Motor neuron (in vitro differentiated cells): ENCODE results near the gene FOXO4. TPM values are rescaled to one million over a fixed set of nuclear protein-coding genes. Genes with fewer than 3 reads are reported as not detected.
A peak's percentile ranks its signal among the peaks of the same experiment; 100 is the strongest.

Experiments used
- ATAC-seq, 8 experiments: fragments of 200-7000 bp; cut with Tn5 transposase; replicated peaks in 6 of 8; 2 replicates each; pipeline ENCODE4 v1.8.0; 2021; ENCODE audit warnings: mild to moderate bottlenecking in 8 of 8, moderate library complexity in 8 of 8
- H3K27ac ChIP-seq, 2 donors: fragments of 250-450 bp; sonication (Bioruptor Pico); 2 replicates each; pipeline ENCODE4 v1.9.0; 2021; ENCODE audit warnings: antibody characterized with exemption in 2 of 2, mild to moderate bottlenecking in 2 of 2, moderate library complexity in 1 of 2
- H3K4me1 ChIP-seq, 2 donors: fragments of 250-450 bp; sonication (Bioruptor Pico); replicated peaks in 1 of 2; 2 replicates each; pipeline ENCODE4 v1.6.1; 2021; ENCODE audit warnings: antibody characterized with exemption in 2 of 2, mild to moderate bottlenecking in 2 of 2, moderate library complexity in 1 of 2
- H3K4me3 ChIP-seq, 5 donors: fragments of 250-450 bp; sonication (Bioruptor Pico); 2 replicates each; pipeline ENCODE4 v1.9.0; 2021; ENCODE audit warnings: antibody characterized with exemption in 5 of 5, mild to moderate bottlenecking in 5 of 5, moderate library complexity in 4 of 5
- WGBS, 10 experiments: fragments of 450-650 bp; shearing (Covaris generic); methylation state at CpG; one replicate each; pipeline ENCODE4 v1.0.0; 2022; 5-methylcytosine and 5-hydroxymethylcytosine counted together
- in situ Hi-C, 9 experiments: fragments of 400-800 bp; cut with MboI; loops; one replicate each; pipeline ENCODE4 v1.15.0; 2021; ENCODE audit warnings: low sequenced_read_pairs in 9 of 9, low pct_unique_long_range_greater_than_20kb in 2 of 9; ENCODE audit not compliant: unreplicated experiment in 9 of 9
- total RNA-seq, 8 experiments: library from RNA; unstranded; fragments of 300-600 nt; gene quantifications; 2 replicates each; pipeline versions ENCODE4 v1.2.3 to v1.2.4, GENCODE V29; 2022

FOXO4 gene
- total RNA-seq, 8 experiments from 2014 or later, result 2.8 to 11.9 (median 5.1) TPM

DNA sequence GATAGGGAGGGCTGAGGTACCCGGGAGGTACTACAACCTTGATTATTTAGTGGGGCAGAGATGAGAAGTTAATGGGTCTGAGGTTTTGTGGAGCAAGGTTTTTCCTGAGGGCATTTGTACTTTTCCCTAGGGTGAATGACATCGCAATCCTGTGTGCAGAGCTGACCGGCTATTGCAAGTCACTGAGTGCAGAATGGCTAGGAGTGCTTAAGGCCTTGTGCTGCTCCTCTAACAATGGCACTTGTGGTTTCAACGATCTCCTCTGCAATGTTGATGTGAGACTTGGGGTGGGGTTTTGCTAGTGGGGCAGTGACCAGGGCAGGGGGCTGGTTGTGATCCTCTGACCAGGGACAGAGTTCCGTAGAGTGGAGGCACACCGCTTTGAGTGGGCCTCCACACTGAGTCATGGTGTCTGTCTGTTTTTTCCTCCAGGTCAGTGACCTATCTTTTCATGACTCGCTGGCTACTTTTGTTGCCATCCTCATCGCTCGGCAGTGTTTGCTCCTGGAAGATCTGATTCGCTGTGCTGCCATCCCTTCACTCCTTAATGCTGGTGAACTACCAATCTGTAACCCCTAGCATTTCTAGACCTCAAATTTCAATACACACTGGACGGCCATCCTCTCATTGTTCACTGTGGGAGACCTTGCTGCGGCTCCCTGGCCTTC, 32.6 kb downstream of the FOXO4 start:
- WGBS, 10 experiments, result 17 to 90% (median 65%) methylated on average over 2 to 9 of the region's 12 CpGs; no CpG with 5 or more reads in 5 of the 10 experiments
- Histone ChIP-seq H3K27ac (no peak overlapping the region), H3K4me3 (no peak overlapping the region), H3K4me1 (no peaks in the 10 kb centered on the region)
- in situ Hi-C loops, result loop anchor here in 1 of 9 experiments (25.0 kb wide), 1 partner anchor 141 kb away; no protein-coding TSS in a partner anchor
- ATAC-seq, result no peak

- peak; percentile 58 to 90 (median 80) for ATAC-seq
- 15 to 100% (median 79%) methylated on average over 1 to 6 of the region's 18 CpGs; no CpG with 5 or more reads in 4 of the 10 experiments for WGBS, 10 experiments
- Histone ChIP-seq H3K4me1 (no peaks in the 10 kb centered on the region), H3K27ac (no peak overlapping the region), H3K4me3 (no peak overlapping the region)
- in situ Hi-C loops, result loop anchor here in 1 of 9 experiments (25.0 kb wide), 1 partner anchor 142 kb away; no protein-coding TSS in a partner anchor
These were observed 33.5 kb downstream of the FOXO4 start for GRCh38 chrX:71128915-71129765.

DNA sequence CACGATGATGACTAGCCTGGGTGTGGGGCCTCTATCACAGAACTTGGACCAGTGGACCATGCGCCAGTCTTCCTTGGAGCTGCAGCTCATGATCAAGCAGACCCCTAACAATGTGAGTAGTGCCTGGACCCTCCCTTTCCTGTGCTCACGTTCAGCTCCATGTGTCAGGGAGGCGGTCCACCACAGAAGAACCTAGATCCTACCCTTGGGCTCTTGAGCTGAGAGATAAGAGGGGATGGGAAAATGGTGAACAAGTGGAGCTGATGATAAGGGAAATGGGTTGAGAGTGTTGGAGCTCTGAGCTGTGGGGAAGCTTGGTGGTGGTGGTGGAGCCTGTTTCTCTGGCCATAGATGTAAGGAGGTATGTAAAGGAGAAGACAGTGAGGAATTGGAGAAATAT, 35.9 kb downstream of the FOXO4 start:
- in situ Hi-C loops, result loop anchor here in 1 of 9 experiments (25.0 kb wide), 1 partner anchor 144 kb away; no protein-coding TSS in a partner anchor
- Histone ChIP-seq H3K27ac (no peak overlapping the region), H3K4me3 (no peak overlapping the region), H3K4me1 (no peaks in the 10 kb centered on the region)
- no peak for ATAC-seq
- 64 to 100% methylated on average over 2 to 3 of the region's 4 CpGs; no CpG with 5 or more reads in 8 of the 10 experiments for WGBS, 10 experiments

GRCh38 chrX:71140440-71140839, 44.8 kb downstream of the FOXO4 start:
- in situ Hi-C loops, result loop anchor here in 1 of 9 experiments (25.0 kb wide), 1 partner anchor 153 kb away; no protein-coding TSS in a partner anchor
- no peak overlapping the region for H3K4me3 ChIP-seq
- H3K27ac ChIP-seq, result no peak overlapping the region
- no peak for ATAC-seq
- H3K4me1 ChIP-seq, result peaks cover 0 to 5% of the 10 kb centered on the region in 2 donors
- 63% methylated on average over 6 of the region's 6 CpGs; no CpG with 5 or more reads in 9 of the 10 experiments for WGBS, 10 experiments

DNA sequence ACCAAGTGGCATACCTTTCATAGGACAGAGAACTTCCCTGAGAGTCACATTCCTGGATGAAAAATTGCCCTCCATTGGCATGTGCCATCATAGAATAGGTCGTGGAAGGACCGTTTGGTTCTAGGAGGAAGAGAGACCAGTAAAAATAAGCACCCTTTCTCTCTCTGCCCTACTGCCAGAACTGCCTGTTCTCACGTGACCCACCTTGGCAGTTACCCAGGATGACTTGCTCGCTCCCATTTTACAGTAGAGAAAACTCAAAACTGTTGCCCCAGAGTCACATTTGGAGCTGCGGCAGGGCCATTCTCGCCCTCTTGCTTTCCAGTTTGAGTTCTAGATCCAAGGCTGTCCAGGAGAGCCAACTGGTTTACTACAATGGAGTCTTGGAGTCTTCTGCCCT, 47.9 kb downstream of the FOXO4 start:
- no peak overlapping the region for H3K27ac ChIP-seq
- H3K4me1 ChIP-seq, result peaks cover 5 to 7% of the 10 kb centered on the region in 2 donors
- in situ Hi-C loops, result loop anchor here in 1 of 9 experiments (25.0 kb wide), 1 partner anchor 156 kb away; no protein-coding TSS in a partner anchor
- WGBS, 10 experiments, result 60 to 80% methylated on average over 2 of the region's 6 CpGs; no CpG with 5 or more reads in 8 of the 10 experiments
- no peak for ATAC-seq
- H3K4me3 ChIP-seq, result no peak overlapping the region

GRCh38 chrX:71144651-71145050, 49.0 kb downstream of the FOXO4 start, which contains the start of gene NLGN3:
Gene NLGN3, plus strand, starts transcription at chrX:71144841. Its CDS starts 2,909 bp downstream, at chrX:71147750.
- peak within 1 kb of the TSS; percentile 46 to 53 for H3K27ac ChIP-seq
- peak in 4 of 8 experiments; percentile 3 to 19 (median 16) for ATAC-seq
- whole genome bisulfite sequencing, 10 experiments, result no CpG with 5 or more reads among the region's 28 CpGs

GRCh38 chrX:71147496-71148277, 52.0 kb downstream of the FOXO4 start:
- in situ Hi-C loops, result loop anchor here in 1 of 9 experiments (25.0 kb wide), 1 partner anchor 160 kb away; no protein-coding TSS in a partner anchor
- 75 to 90% methylated on average over 2 to 12 of the region's 28 CpGs; no CpG with 5 or more reads in 8 of the 10 experiments for WGBS, 10 experiments
- ATAC-seq, result no peak
- Histone ChIP-seq H3K27ac (no peak overlapping the region), H3K4me3 (no peak overlapping the region), H3K4me1 (peaks cover 5 to 7% of the 10 kb centered on the region in 2 donors)

More at GRCh38 chrX:71144651-71145050, 49.0 kb downstream of the FOXO4 start, which contains the start of gene NLGN3:
- in situ Hi-C loops, result loop anchor here in 1 of 9 experiments (25.0 kb wide), 1 partner anchor 157 kb away; no protein-coding TSS in a partner anchor
- Histone ChIP-seq H3K4me1 (peaks cover 5 to 7% of the 10 kb centered on the region in 2 donors), H3K4me3 (peak within 1 kb of the TSS; percentile 45 to 95 (median 59))

GRCh38 chrX:71148278-71148663, 52.6 kb downstream of the FOXO4 start:
- in situ Hi-C loops, result loop anchor here in 1 of 9 experiments (25.0 kb wide), 1 partner anchor 161 kb away; no protein-coding TSS in a partner anchor
- H3K4me1 ChIP-seq, result peaks cover 5 to 7% of the 10 kb centered on the region in 2 donors
- H3K4me3 ChIP-seq, result no peak overlapping the region
- ATAC-seq, result no peak
- no peak overlapping the region for H3K27ac ChIP-seq
- WGBS, 10 experiments, result no CpG with 5 or more reads among the region's 8 CpGs

DNA sequence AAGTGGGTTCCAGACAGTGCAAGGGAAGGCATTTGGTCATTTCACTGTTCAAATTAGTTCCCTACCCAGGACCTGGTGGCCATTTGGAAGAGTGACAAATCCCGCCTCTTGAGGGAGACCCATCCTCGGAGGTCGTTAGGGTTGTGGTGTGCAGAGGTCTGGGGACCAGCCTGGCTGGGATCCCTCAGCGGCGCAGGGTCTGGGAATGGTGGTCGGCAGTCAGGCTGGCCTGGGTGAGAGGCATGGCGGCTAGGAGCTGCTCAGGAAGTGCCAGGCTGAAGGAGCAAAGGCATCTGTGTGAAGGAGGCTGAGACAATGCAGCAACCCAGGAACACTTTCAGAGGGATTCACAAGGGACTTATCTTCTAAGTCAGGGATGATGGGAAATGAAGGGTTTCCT, 55.7 kb downstream of the FOXO4 start:
- WGBS, 10 experiments, result 0 to 93% methylated on average over 2 to 3 of the region's 7 CpGs; no CpG with 5 or more reads in 8 of the 10 experiments
- Histone ChIP-seq H3K4me1 (peaks cover 0 to 7% of the 10 kb centered on the region in 2 donors), H3K27ac (no peak overlapping the region), H3K4me3 (no peak overlapping the region)
- in situ Hi-C loops, result no loop called here
- no peak for ATAC-seq

Other genes starting within 250 kb of the FOXO4 start
- under 1 TPM in 2 of 8 experiments, not detected in 6; 0.10 to 0.14 TPM for gene TEX11, start 187.1 kb upstream of the FOXO4 start, total RNA-seq
- gene SLC7A3, start 164.8 kb upstream of the FOXO4 start, total RNA-seq, result 10 to 100 TPM in 4 of 8 experiments, 1 to 10 TPM in 2, not detected in 2; 1.7 to 28.9 (median 16.6) TPM
- gene SNX12, start 27.5 kb upstream of the FOXO4 start, total RNA-seq, result 10 to 100 TPM; 35.8 to 75.0 (median 45.6) TPM
- not detected for gene CXorf65, start 10.9 kb downstream of the FOXO4 start, total RNA-seq
- gene IL2RG, start 15.7 kb downstream of the FOXO4 start, total RNA-seq, result under 1 TPM in 6 of 8 experiments, not detected in 2; 0.11 to 0.77 (median 0.22) TPM
- 10 to 100 TPM; 14.5 to 40.8 (median 19.7) TPM for gene MED12, start 22.7 kb downstream of the FOXO4 start, total RNA-seq
- 10 to 100 TPM in 5 of 8 experiments, under 1 TPM in 3; 0.20 to 16.0 (median 10.8) TPM for gene NLGN3, start 49.0 kb downstream of the FOXO4 start, total RNA-seq
- under 1 TPM in 3 of 8 experiments, not detected in 5; 0.14 to 0.52 (median 0.33) TPM for gene GJB1, start 127.4 kb downstream of the FOXO4 start, total RNA-seq
- gene ZMYM3, start 158.3 kb downstream of the FOXO4 start, total RNA-seq, result 10 to 100 TPM in 7 of 8 experiments, 1 to 10 TPM in 1; 9.5 to 33.9 (median 26.1) TPM
- 100 to 1,000 TPM; 276 to 526 (median 303) TPM for gene NONO, start 187.8 kb downstream of the FOXO4 start, total RNA-seq
- 1 to 10 TPM in 5 of 8 experiments, under 1 TPM in 3; 0.56 to 2.7 (median 1.2) TPM for gene ITGB1BP2, start 205.9 kb downstream of the FOXO4 start, total RNA-seq